H9 (cell line): ENCODE measurements around the gene CISD3. TPM values are rescaled to one million over a fixed set of nuclear protein-coding genes. Genes with fewer than 3 reads are reported as not detected.

Experiments used
- DNase-seq: peaks from one replicate; pipeline ENCODE4 v3.0.0-alpha.2; 2017
- H2AFZ ChIP-seq: one replicate; pipeline ENCODE4 v1.6.1; 2013; ENCODE audit warnings: mild to moderate bottlenecking, low read length, control low read depth, moderate library complexity
- H2AK5ac ChIP-seq: 2 replicates; pipeline ENCODE4 v1.6.1; 2013; ENCODE audit warnings: low read length, control low read depth, mixed read lengths; ENCODE audit not compliant: insufficient read length
- H2BK120ac ChIP-seq: one replicate; pipeline ENCODE4 v1.6.1; 2013; ENCODE audit warnings: low read depth, mild to moderate bottlenecking, low read length, control low read depth, inconsistent platforms; ENCODE audit not compliant: poor library complexity, severe bottlenecking
- H2BK12ac ChIP-seq: 2 replicates; pipeline ENCODE4 v1.6.1; 2013; ENCODE audit warnings: low read length, control low read depth, mixed read lengths, low read depth; ENCODE audit not compliant: insufficient read length
- H2BK15ac ChIP-seq: 2 replicates; pipeline ENCODE4 v1.6.1; 2013; ENCODE audit warnings: low read depth, low read length, control low read depth
- H2BK20ac ChIP-seq: one replicate; pipeline ENCODE4 v1.6.1; 2013; ENCODE audit warnings: low read depth, mild to moderate bottlenecking, low read length, control low read depth, inconsistent platforms; ENCODE audit not compliant: poor library complexity, severe bottlenecking
- H2BK5ac ChIP-seq: 2 replicates; pipeline ENCODE4 v1.6.1; 2013; ENCODE audit warnings: low read length, control low read depth, mixed read lengths; ENCODE audit not compliant: insufficient read length
- H3K14ac ChIP-seq: 2 replicates; pipeline ENCODE4 v1.6.1; 2013; ENCODE audit warnings: low read length, control low read depth; ENCODE audit not compliant: insufficient read depth
- H3K18ac ChIP-seq: 2 replicates; pipeline ENCODE4 v1.6.1; 2013; ENCODE audit warnings: low read depth, mild to moderate bottlenecking, mixed read lengths, low read length, control low read depth; ENCODE audit not compliant: insufficient read length
- H3K23ac ChIP-seq: 2 replicates; pipeline ENCODE4 v1.6.1; 2013; ENCODE audit warnings: low read length, control low read depth, mixed read lengths, low read depth; ENCODE audit not compliant: insufficient read length
- H3K23me2 ChIP-seq: 2 replicates; pipeline ENCODE4 v1.6.1; 2013; ENCODE audit warnings: low read depth, mild to moderate bottlenecking, mixed read lengths, low read length, control low read depth; ENCODE audit not compliant: insufficient read length, poor library complexity, severe bottlenecking
- H3K27ac ChIP-seq: 2 replicates; pipeline ENCODE4 v1.5.1; 2013; ENCODE audit warnings: low read length, control low read depth, mixed read lengths, low read depth; ENCODE audit not compliant: insufficient read length
- H3K27me3 ChIP-seq: 2 replicates; pipeline ENCODE4 v1.6.1; 2013; ENCODE audit warnings: low read length, control low read depth, inconsistent platforms; ENCODE audit not compliant: insufficient read depth
- H3K4ac ChIP-seq: 2 replicates; pipeline ENCODE4 v1.6.1; 2013; ENCODE audit warnings: low read depth, mild to moderate bottlenecking, control low read depth, inconsistent platforms, low read length, moderate library complexity
- H3K4me1 ChIP-seq: 2 replicates; pipeline ENCODE4 v1.6.1; 2013; ENCODE audit warnings: low read length, control low read depth, inconsistent platforms; ENCODE audit not compliant: insufficient read depth
- H3K4me2 ChIP-seq: 2 replicates; pipeline ENCODE4 v1.6.1; 2013; ENCODE audit warnings: low read length, control low read depth, mixed read lengths; ENCODE audit not compliant: insufficient read length, insufficient read depth
- H3K56ac ChIP-seq: 2 replicates; pipeline ENCODE4 v1.6.1; 2013; ENCODE audit warnings: low read depth, mild to moderate bottlenecking, mixed read lengths, low read length, control low read depth; ENCODE audit not compliant: insufficient read length
- H3K79me1 ChIP-seq: 2 replicates; pipeline ENCODE4 v1.6.1; 2013; ENCODE audit warnings: low read depth, mild to moderate bottlenecking, moderate library complexity, low read length, control low read depth, inconsistent platforms; ENCODE audit not compliant: insufficient read depth, poor library complexity, severe bottlenecking
- H3K79me2 ChIP-seq: 2 replicates; pipeline ENCODE4 v1.6.1; 2013; ENCODE audit warnings: low read length, control low read depth, inconsistent platforms; ENCODE audit not compliant: insufficient read depth
- H3K9ac ChIP-seq: 2 replicates; pipeline ENCODE4 v1.6.1; 2013; ENCODE audit warnings: low read length, control low read depth, mixed read lengths; ENCODE audit not compliant: insufficient read length; ENCODE audit errors: extremely low read depth
- H3K9me3 ChIP-seq: one replicate; pipeline ENCODE4 v1.6.1; 2013; ENCODE audit warnings: low read depth, low read length, inconsistent platforms; ENCODE audit not compliant: control insufficient read depth
- H3T11ph ChIP-seq: one replicate; pipeline ENCODE4 v1.6.1; 2013; ENCODE audit warnings: mild to moderate bottlenecking, low read length, control low read depth, inconsistent platforms
- H4K20me1 ChIP-seq: one replicate; pipeline ENCODE4 v1.6.1; 2013; ENCODE audit not compliant: control insufficient read depth, insufficient read length, insufficient read depth
- H4K5ac ChIP-seq: 2 replicates; pipeline ENCODE4 v1.6.1; 2013; ENCODE audit warnings: low read depth, mild to moderate bottlenecking, mixed read lengths, low read length, control low read depth; ENCODE audit not compliant: insufficient read length
- H4K8ac ChIP-seq: replicated peaks from 2 replicates; pipeline ENCODE4 v1.6.1; 2013; ENCODE audit warnings: low read length, control low read depth, mixed read lengths, low read depth; ENCODE audit not compliant: insufficient read length
- H4K91ac ChIP-seq: 2 replicates; pipeline ENCODE4 v1.6.1; 2013; ENCODE audit warnings: low read depth, mild to moderate bottlenecking, moderate library complexity, mixed read lengths, low read length, control low read depth; ENCODE audit not compliant: insufficient read length
- H3K27ac Mint-ChIP-seq, 3 experiments: 2 replicates in 2 of 3; 3 replicates in 1 of 3; pipeline ENCODE4 v1.8.0; 2020 to 2021; ENCODE audit warnings: mixed read lengths in 3 of 3, mild to moderate bottlenecking in 1 of 3, moderate library complexity in 1 of 3
- H3K27me3 Mint-ChIP-seq: 2 replicates; pipeline ENCODE4 v1.8.0; 2021; ENCODE audit warnings: low read depth, mild to moderate bottlenecking, moderate library complexity, mixed read lengths
- H3K36me3 Mint-ChIP-seq, 3 experiments: 2 replicates in 2 of 3; 3 replicates in 1 of 3; pipeline ENCODE4 v1.8.0; 2020 to 2021; ENCODE audit warnings: low read depth in 3 of 3, mixed read lengths in 3 of 3; ENCODE audit not compliant: insufficient read depth in 1 of 3
- H3K4me1 Mint-ChIP-seq, 2 experiments: 2 replicates each; pipeline ENCODE4 v1.8.0; 2020; ENCODE audit warnings: mixed read lengths in 2 of 2
- H3K4me3 Mint-ChIP-seq, 2 experiments: 2 replicates in 1 of 2; 3 replicates in 1 of 2; pipeline ENCODE4 v1.8.0; 2020 to 2021; ENCODE audit warnings: mild to moderate bottlenecking in 2 of 2, mixed read lengths in 2 of 2, moderate library complexity in 1 of 2
- H3K9me3 Mint-ChIP-seq, 2 experiments: 2 replicates in 1 of 2; 3 replicates in 1 of 2; pipeline ENCODE4 v1.8.0; 2020; ENCODE audit warnings: mild to moderate bottlenecking in 2 of 2, mixed read lengths in 2 of 2, moderate library complexity in 1 of 2
- CTCF ChIP-seq: fragments of 200-600 bp; sonication (generic); conservative IDR thresholded peaks from 3 replicates; pipeline ENCODE4 v1.8.0; 2021; ENCODE audit warnings: antibody characterized with exemption, mild to moderate bottlenecking
- WGBS: extraction: QIAGEN DNeasy Blood & Tissue Kit; methylation state at CpG from one replicate; pipeline ENCODE4 v1.1.7; 2013; ENCODE audit warnings: missing lambda C conversion rate, low lambda C conversion rate, mixed read lengths; ENCODE audit not compliant: insufficient read length; ENCODE audit errors: extremely low coverage; 5-methylcytosine and 5-hydroxymethylcytosine counted together
- total RNA-seq: library from RNA; stranded (reverse); gene quantifications from 2 replicates; pipeline ENCODE4 v1.2.1, GENCODE V29; 2021

CISD3 gene
- total RNA-seq, 1 experiment from 2014 or later: 10.7 TPM

- Mint-ChIP-seq H3K27ac (no peak overlapping the region), H3K9me3 (no peaks in the 10 kb centered on the region), H3K27me3 (no peaks in the 10 kb centered on the region; the same call in 1 of the 2 replicates), H3K4me1 (no peaks in the 10 kb centered on the region), H3K36me3 (peaks cover 23 to 87% (median 68%) of the 10 kb centered on the region in 3 experiments), H3K4me3 (no peak overlapping the region)
- no peaks in the 10 kb centered on the region for H3K9me3 ChIP-seq
- H3K4ac ChIP-seq: no peak overlapping the region
- H3K18ac ChIP-seq: no peak overlapping the region
- no peak overlapping the region for H3K9ac ChIP-seq
- no peak overlapping the region for H2BK120ac ChIP-seq
- H2AK5ac ChIP-seq: no peak overlapping the region
- no peak overlapping the region for H2BK15ac ChIP-seq
- no peak for TF ChIP-seq CTCF
- no peaks in the 10 kb centered on the region for H3K23me2 ChIP-seq
- H3K14ac ChIP-seq: no peak overlapping the region
- no peak overlapping the region for H3T11ph ChIP-seq
- no peak overlapping the region for H2BK5ac ChIP-seq
- H3K4me1 ChIP-seq: no peaks in the 10 kb centered on the region
- WGBS: no CpG with 5 or more reads among the region's 3 CpGs
- H4K20me1 ChIP-seq: no peaks in the 10 kb centered on the region
- H3K79me1 ChIP-seq: no peaks in the 10 kb centered on the region
- no peak overlapping the region for H4K5ac ChIP-seq
- no peak overlapping the region for H2AFZ ChIP-seq
- H3K23ac ChIP-seq: no peak overlapping the region
- no peak overlapping the region for H3K27ac ChIP-seq
- H2BK12ac ChIP-seq: no peak overlapping the region
- H3K56ac ChIP-seq: no peak overlapping the region
- H3K79me2 ChIP-seq: no peaks in the 10 kb centered on the region
- no peak overlapping the region for H3K4me2 ChIP-seq
- H3K27me3 ChIP-seq: no peaks in the 10 kb centered on the region
- no peak overlapping the region for H4K91ac ChIP-seq
- DNase-seq: no peak
- no peak overlapping the region for H4K8ac ChIP-seq
- no peak overlapping the region for H2BK20ac ChIP-seq
Observed at GRCh38 chr17:38762231-38762630, 32.1 kb downstream of the CISD3 start.
